ENCODE measurements around the gene FGF12. TPM values are rescaled to one million over a fixed set of nuclear protein-coding genes. Genes with fewer than 3 reads are reported as not detected.

The FGF12 gene
- polyA plus RNA-seq, 1 of the 3 experiments (the other 2 are of a cell fraction): 0.30 TPM

DNA sequence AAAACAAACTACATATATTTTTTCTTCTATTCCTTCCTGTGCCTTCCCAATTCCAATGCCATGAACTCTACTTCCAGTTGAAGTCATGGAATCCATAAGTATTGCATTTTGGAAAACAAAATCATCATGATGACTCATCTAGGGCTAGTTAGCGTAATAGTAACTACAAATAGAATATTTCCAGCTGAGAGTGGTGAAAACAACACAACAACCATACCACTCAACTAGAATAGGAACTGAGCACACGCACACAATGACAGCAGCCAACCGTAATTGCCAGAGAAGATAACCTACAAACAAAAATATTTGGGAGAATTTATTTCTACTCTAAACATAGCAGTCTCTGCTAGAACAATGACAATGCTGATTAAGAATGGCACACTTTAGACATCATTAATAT, 225.9 kb downstream of the FGF12 start:
- no peak overlapping the region for H3K4me2 ChIP-seq
- no peaks in the 10 kb centered on the region for H3K9me2 ChIP-seq
- H3K27me3 ChIP-seq (ENCODE audit: insufficient read depth): no peaks in the 10 kb centered on the region; the same call in 1 of the 2 replicates
- H4K20me1 ChIP-seq (ENCODE audit: insufficient read depth): no peaks in the 10 kb centered on the region
- 10% methylated on average over 3 of the region's 3 CpGs for WGBS (ENCODE audit: low lambda C conversion rate)
- no peaks in the 10 kb centered on the region for H3K79me2 ChIP-seq (ENCODE audit: insufficient read depth)
- no peaks in the 10 kb centered on the region for H3K9me3 ChIP-seq
- H3K27ac ChIP-seq (ENCODE audit: low read depth in 2 of 2, low read length in 1 of 2): no peak overlapping the region
- H3K36me3 ChIP-seq (replicated peaks in 1 of 2; ENCODE audit: control insufficient read depth in 1 of 2, insufficient read depth in 2 of 2, low read length in 1 of 2): no peaks in the 10 kb centered on the region
- DNase-seq: no peak
- no peaks in the 10 kb centered on the region for H3K4me1 ChIP-seq (ENCODE audit: control insufficient read depth in 1 of 2, insufficient read depth in 2 of 2, low read depth in 1 of 2, low read length in 1 of 2)
- TF ChIP-seq RCOR1 (IDR thresholded peaks at IDR 0.05; ENCODE audit: low read length): no peak
- TF ChIP-seq, protein P1, sequence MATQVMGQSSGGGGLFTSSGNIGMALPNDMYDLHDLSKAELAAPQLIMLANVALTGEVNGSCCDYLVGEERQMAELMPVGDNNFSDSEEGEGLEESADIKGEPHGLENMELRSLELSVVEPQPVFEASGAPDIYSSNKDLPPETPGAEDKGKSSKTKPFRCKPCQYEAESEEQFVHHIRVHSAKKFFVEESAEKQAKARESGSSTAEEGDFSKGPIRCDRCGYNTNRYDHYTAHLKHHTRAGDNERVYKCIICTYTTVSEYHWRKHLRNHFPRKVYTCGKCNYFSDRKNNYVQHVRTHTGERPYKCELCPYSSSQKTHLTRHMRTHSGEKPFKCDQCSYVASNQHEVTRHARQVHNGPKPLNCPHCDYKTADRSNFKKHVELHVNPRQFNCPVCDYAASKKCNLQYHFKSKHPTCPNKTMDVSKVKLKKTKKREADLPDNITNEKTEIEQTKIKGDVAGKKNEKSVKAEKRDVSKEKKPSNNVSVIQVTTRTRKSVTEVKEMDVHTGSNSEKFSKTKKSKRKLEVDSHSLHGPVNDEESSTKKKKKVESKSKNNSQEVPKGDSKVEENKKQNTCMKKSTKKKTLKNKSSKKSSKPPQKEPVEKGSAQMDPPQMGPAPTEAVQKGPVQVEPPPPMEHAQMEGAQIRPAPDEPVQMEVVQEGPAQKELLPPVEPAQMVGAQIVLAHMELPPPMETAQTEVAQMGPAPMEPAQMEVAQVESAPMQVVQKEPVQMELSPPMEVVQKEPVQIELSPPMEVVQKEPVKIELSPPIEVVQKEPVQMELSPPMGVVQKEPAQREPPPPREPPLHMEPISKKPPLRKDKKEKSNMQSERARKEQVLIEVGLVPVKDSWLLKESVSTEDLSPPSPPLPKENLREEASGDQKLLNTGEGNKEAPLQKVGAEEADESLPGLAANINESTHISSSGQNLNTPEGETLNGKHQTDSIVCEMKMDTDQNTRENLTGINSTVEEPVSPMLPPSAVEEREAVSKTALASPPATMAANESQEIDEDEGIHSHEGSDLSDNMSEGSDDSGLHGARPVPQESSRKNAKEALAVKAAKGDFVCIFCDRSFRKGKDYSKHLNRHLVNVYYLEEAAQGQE (IDR thresholded peaks at IDR 0.05; ENCODE audit: low read depth, low read length): no peak
- no peak for TF ChIP-seq FOSL2 (IDR thresholded peaks at IDR 0.05; ENCODE audit: borderline replicate concordance, low read depth)
- TF ChIP-seq, protein P2, sequence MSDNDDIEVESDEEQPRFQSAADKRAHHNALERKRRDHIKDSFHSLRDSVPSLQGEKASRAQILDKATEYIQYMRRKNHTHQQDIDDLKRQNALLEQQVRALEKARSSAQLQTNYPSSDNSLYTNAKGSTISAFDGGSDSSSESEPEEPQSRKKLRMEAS (IDR thresholded peaks at IDR 0.05; ENCODE audit: low read depth): no peak
- TF ChIP-seq EP300 (IDR thresholded peaks at IDR 0.05; ENCODE audit: borderline replicate concordance in 1 of 2, low read depth in 1 of 2, low read length in 1 of 2): no peak
- TF ChIP-seq SMC3 (IDR thresholded peaks at IDR 0.05; ENCODE audit: low read depth, low read length): no peak
- no peak for TF ChIP-seq NRF1 (IDR thresholded peaks at IDR 0.05; ENCODE audit: low read depth, low read length)
- no peak for TF ChIP-seq TAF1 (IDR thresholded peaks at IDR 0.05; ENCODE audit: borderline replicate concordance, low read depth, low read length)
- TF ChIP-seq, protein P3, sequence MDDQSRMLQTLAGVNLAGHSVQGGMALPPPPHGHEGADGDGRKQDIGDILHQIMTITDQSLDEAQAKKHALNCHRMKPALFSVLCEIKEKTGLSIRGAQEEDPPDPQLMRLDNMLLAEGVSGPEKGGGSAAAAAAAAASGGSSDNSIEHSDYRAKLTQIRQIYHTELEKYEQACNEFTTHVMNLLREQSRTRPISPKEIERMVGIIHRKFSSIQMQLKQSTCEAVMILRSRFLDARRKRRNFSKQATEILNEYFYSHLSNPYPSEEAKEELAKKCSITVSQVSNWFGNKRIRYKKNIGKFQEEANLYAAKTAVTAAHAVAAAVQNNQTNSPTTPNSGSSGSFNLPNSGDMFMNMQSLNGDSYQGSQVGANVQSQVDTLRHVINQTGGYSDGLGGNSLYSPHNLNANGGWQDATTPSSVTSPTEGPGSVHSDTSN (IDR thresholded peaks at IDR 0.05): no peak
- TF ChIP-seq MXI1 (IDR thresholded peaks at IDR 0.05; ENCODE audit: low read depth, low read length): no peak
- no peak for TF ChIP-seq FOXM1 (IDR thresholded peaks at IDR 0.05; ENCODE audit: low read depth)
- no peak overlapping the region for H3K4me3 ChIP-seq (ENCODE audit: low read depth in 2 of 2, low read length in 1 of 2)
- H3F3A ChIP-seq (replicated peaks; ENCODE audit: insufficient read depth): no peaks in the 10 kb centered on the region
- CTCF ChIA-PET: no interaction called here
- POLR2A ChIA-PET: no interaction called here
- no peak overlapping the region for H2AFZ ChIP-seq (ENCODE audit: low read depth)
- no peak overlapping the region for H3K9ac ChIP-seq

DNA sequence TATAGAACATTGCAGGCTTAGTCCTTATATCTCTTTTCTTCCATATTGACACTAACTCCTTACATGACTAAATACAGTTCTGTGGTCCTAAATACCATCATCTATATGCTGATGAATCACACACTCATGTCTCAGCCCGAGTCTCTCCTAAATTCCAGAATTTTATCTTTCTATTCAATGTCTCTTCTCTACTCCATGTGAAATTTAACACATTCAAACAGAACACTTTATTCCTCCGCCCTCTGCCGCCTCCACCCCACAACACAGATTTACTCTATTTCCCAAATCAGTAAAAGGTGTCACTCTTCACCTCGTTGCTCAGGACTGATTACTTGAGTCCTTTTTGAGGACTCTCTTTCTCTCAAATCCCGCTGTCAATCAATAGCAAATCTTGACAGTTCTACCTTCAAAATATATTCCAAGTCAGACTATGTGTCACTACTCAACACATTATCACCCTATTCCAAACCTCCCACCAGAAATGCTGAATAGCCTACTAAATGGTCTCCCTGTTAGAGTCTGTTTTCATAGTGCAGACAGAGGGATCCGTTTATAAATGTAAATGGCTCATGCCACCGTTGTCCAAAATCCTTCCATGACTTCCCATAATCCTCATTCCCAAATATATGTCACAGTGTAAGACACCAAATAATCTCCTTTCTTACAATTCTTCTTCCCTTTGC, 230.3 kb downstream of the FGF12 start:
- Histone ChIP-seq H3K27ac (ENCODE audit: low read depth in 2 of 2, low read length in 1 of 2) (no peak overlapping the region), H3K9ac (no peak overlapping the region), H3K9me2 (no peaks in the 10 kb centered on the region), H3K9me3 (no peaks in the 10 kb centered on the region), H3F3A (replicated peaks; ENCODE audit: insufficient read depth) (no peaks in the 10 kb centered on the region), H3K4me1 (ENCODE audit: control insufficient read depth in 1 of 2, insufficient read depth in 2 of 2, low read depth in 1 of 2, low read length in 1 of 2) (no peaks in the 10 kb centered on the region), H4K20me1 (ENCODE audit: insufficient read depth) (no peaks in the 10 kb centered on the region), H3K79me2 (ENCODE audit: insufficient read depth) (no peaks in the 10 kb centered on the region), H3K27me3 (ENCODE audit: insufficient read depth) (no peaks in the 10 kb centered on the region; the same call in 1 of the 2 replicates), H3K36me3 (replicated peaks in 1 of 2; ENCODE audit: control insufficient read depth in 1 of 2, insufficient read depth in 2 of 2, low read length in 1 of 2) (no peaks in the 10 kb centered on the region), H2AFZ (ENCODE audit: low read depth) (no peak overlapping the region), H3K4me2 (no peak overlapping the region), H3K4me3 (ENCODE audit: low read depth in 2 of 2, low read length in 1 of 2) (no peak overlapping the region)
- no peak for TF ChIP-seq GATA2 (CRISPR knock-in tag; IDR thresholded peaks at IDR 0.05)
- TF ChIP-seq POLR2AphosphoS5 (IDR thresholded peaks at IDR 0.05; ENCODE audit: low read depth, low read length): no peak
- no peak for TF ChIP-seq FOXM1 (IDR thresholded peaks at IDR 0.05; ENCODE audit: low read depth)
- no peak for TF ChIP-seq MEF2A (IDR thresholded peaks at IDR 0.05; ENCODE audit: borderline replicate concordance, low read depth)
- no peak for TF ChIP-seq TEAD4 (IDR thresholded peaks at IDR 0.05; ENCODE audit: borderline replicate concordance, insufficient read depth)
- ChIA-PET CTCF (no interaction called here), POLR2A (no interaction called here)
- DNase-seq: no peak
- WGBS (ENCODE audit: low lambda C conversion rate): 10% methylated on average over 7 of the region's 7 CpGs
